GM10266 (cell line): Measurements from ENCODE around the gene METTL5.

Source experiments
- DNase-seq: peaks from one replicate; pipeline ENCODE4 v3.0.0; 2012; ENCODE audit errors: extremely low spot score
- CTCF ChIP-seq: IDR thresholded peaks from 2 replicates; pipeline ENCODE4 v1.5.1; 2012; ENCODE audit warnings: mild to moderate bottlenecking, low read depth; ENCODE audit not compliant: control insufficient read depth, insufficient read depth; ENCODE audit errors: missing control alignments

The METTL5 gene

GRCh38 chr2:169775354-169775753, 49.4 kb downstream of the METTL5 start:
- no peak for TF ChIP-seq CTCF
- no peak for DNase-seq

- DNase-seq: no peak
- no peak for TF ChIP-seq CTCF
These were observed 52.1 kb downstream of the METTL5 start for GRCh38 chr2:169772651-169773050.

DNA sequence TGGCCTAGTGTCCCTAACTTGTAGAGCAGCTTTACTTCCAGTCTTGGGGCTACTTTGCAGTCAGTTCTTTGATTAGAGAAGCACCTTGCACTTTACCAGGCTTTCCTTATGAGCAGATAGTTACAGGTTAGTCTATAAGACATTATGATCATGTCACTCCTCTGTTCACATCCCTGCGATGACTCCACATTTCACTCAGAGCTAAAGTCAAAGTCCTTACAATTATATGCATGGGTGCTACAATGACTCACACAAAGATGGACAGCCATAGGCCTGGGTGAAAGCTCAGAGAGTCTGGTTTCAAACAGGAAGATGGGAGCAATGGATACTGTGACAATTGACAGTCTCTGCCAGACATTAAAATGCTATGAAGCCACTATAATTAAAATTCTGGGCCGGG, 53.1 kb downstream of the METTL5 start:
- no peak for DNase-seq
- no peak for TF ChIP-seq CTCF

GRCh38 chr2:169771021-169771420, 53.7 kb downstream of the METTL5 start:
- TF ChIP-seq CTCF: no peak
- DNase-seq: no peak

DNA sequence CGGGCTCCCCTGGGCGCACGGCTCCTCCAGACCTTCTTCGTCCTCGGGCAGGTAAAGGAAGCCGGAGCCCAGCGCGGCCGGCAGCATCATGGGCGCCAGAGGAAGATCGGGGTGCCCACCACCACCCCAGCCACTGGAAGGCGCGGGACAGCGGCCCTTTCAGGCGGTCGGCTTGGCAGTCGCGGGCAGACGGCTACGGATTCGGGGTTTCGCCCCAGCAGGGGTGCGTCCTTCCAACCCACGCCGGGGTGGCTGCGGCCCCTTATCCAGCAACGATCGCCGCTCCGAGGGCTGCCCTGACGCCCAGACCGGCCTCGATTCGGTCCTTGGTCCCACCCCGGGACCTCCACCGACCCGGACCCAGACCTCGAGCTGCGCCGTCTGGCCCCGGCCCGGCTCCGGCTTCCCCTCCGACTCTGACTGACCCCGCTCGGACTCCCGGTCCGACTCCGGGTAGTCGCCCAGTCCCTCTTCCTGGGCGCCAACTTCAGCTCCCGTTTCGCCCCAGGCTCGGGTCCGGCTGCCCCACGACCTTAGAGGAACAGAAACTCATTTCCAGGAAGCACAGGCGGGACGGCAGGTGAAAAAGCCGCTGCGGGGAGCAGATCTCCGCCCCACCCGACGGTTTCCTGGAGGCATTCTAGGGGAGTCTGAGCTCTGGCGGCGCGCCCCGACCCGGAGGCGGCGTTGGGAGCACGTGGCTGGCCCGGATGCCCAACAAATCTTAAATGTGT, 56.3 kb downstream of the METTL5 start:
- no peak for TF ChIP-seq CTCF
- DNase-seq: peak; percentile 34

DNA sequence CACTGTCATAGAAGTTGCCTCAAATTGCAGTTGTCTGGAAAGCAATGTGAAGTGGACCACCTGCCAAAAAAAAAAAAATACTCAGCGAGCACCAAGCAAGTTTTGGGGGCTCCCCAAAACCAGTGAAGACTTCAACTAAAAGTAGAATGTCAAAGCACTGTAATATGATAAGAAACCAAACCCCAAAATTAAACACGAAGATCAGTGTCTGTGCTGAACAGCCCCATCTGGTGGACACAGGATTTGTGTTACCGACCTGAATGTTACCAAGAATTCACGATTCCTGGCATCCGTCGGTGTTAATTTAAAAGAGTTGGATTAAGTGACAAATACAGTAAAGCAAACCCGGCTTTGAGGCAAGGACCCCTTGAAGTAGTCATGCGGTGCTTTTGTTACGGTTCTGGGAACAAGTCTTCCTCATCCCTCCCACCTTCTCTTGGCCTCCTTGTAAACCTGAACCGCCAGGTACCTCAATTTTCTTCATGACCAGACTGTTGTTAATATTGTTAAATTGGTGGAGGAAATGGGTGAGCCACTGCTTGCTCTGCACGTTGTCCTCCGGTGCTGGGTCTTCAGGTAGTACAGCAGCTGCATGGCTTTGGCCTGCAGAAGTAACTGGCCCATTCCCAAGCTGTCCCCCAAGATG, 57.3 kb downstream of the METTL5 start:
- DNase-seq: peak; percentile 70
- peak; percentile 64 for TF ChIP-seq CTCF

DNA sequence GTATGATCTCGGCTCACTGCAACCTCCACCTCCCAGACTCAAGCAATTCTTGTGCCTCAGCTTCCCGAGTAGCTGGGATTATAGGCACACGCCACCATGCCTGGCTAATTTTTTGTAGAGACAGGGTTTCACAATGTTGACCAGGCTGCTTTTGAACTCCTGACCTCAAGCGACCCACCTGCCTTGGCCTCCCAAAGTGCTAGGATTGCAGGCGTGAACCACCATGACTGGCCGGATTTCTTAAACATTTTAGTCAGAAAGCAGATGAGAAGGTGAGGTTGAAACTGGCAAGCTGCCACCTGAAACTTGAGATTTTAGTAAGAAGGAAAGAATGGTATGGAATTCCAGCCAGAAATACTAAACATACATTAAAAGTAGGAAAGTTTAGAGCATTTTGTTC, 59.2 kb downstream of the METTL5 start:
- no peak for TF ChIP-seq CTCF
- no peak for DNase-seq
